Measurements from ENCODE around the gene ARAP2.

The ARAP2 gene

GRCh38 chr4:36264207-36264826 lies 20.0 kb upstream of the ARAP2 start:
- no peak for DNase-seq

- no peak for DNase-seq
Observed at GRCh38 chr4:36260731-36261130, 16.4 kb upstream of the ARAP2 start.

- DNase-seq: no peak
Observed at GRCh38 chr4:36256398-36256891, 12.1 kb upstream of the ARAP2 start.

- DNase-seq: peak; percentile 15
Observed at GRCh38 chr4:36255577-36255976, 11.3 kb upstream of the ARAP2 start.

GRCh38 chr4:36254371-36254770 lies 10.1 kb upstream of the ARAP2 start:
- DNase-seq: no peak

- no peak for DNase-seq
Observed at GRCh38 chr4:36251983-36252382, 7.7 kb upstream of the ARAP2 start.

- no peak for DNase-seq
Observed at GRCh38 chr4:36249610-36250009, 5.3 kb upstream of the ARAP2 start.

- peak; percentile 53 for DNase-seq
Observed at GRCh38 chr4:36243355-36244256, 708 bp downstream of the ARAP2 start.

- no peak for DNase-seq
Observed at GRCh38 chr4:36242629-36243354, 1.5 kb downstream of the ARAP2 start.

DNA sequence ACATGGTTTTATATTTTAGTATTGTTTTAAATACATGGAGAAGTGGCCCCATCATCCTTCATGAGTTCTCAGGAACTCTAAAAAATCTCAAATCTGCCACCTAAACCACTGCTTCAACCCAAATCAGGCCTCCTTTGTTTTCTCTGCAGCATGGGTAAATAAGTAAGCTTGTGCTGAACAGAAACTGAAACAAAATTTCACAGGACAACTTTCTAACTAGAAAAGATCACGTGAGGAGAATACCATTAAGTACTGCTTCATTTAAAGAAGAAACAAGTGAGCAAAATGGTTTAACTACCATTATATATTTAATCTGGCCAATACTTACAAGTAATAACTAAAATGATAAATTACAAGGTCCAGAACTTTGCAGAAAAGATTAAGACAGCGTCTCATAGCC lies 2.5 kb downstream of the ARAP2 start:
- DNase-seq: no peak

DNA sequence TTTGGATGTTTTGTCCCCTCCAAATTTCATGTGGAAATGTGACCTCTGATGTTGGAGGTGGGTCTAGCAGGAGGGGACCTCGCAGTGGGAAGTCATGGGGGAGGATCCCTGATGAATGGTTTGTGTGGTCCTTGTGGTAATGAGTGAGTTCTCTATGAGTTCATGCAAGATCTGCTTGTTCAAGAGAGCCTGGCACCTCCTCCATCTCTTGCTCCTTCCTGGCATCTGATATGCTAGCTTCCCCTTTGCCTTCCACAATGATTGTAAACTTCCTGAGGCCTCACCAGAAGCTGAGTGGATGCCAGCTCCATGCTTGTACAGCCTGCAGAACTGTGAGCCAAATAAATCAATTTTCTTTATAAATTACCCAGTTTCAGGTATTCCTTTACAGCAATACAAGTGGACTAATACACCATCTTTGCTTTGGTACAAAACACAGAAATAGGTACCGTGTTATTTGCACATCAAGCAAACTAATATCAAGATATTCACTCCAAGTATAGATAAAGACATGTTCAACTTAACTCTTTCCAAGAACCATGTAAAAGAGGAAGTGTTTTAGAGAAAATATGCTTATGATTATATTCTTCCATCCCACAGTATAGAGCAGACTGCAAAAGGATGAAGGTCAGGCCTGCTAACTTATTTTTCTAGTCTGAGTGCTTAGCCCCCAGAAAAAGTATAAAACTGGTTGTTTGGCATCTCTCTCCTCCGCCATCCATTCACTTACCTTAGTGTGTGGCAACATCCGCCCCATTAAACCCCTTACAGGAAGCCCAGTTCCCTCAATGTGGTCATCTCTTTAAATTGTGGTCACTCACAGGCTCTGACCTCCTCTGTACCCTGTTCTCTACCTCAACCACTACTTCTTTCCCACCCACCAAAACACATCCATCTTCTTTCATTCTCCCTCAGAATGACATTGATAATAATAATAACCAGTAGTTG lies 6.7 kb downstream of the ARAP2 start:
- no peak for DNase-seq

- DNase-seq: no peak
Observed at GRCh38 chr4:36236159-36236558, 8.2 kb downstream of the ARAP2 start.

- no peak for DNase-seq
Observed at GRCh38 chr4:36235306-36235705, 9.0 kb downstream of the ARAP2 start.

GRCh38 chr4:36233567-36234266 lies 10.6 kb downstream of the ARAP2 start:
- no peak for DNase-seq

- DNase-seq: no peak
Observed at GRCh38 chr4:36230534-36230933, 13.8 kb downstream of the ARAP2 start.

- DNase-seq: no peak
Observed at GRCh38 chr4:36227913-36228312, 16.4 kb downstream of the ARAP2 start.

GRCh38 chr4:36226430-36227227 lies 17.7 kb downstream of the ARAP2 start:
- no peak for DNase-seq

GRCh38 chr4:36224972-36225903 lies 19.1 kb downstream of the ARAP2 start:
- DNase-seq: no peak

- DNase-seq: no peak
Observed at GRCh38 chr4:36222702-36223101, 21.6 kb downstream of the ARAP2 start.

DNA sequence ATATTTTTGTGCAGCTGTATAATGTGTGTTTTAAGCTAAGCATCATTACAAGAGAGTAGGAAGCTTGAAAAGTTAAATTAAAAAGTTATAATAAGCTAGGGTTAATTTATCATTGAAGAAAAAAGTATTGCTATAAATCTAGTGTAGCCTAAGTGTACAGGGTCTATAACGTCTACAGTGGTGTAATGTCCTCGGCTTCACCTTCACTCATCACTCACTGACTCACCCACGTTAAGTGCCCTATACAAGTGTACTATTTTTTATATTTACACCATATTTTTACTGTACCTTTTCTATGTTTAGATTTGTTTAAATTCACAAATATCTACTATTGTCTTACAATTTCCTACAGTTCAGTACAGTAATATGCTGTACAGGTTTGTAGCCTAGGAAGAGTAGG lies 23.5 kb downstream of the ARAP2 start:
- DNase-seq: no peak
